ENCODE measurements around the gene CENATAC. TPM values are rescaled to one million over a fixed set of nuclear protein-coding genes. Genes with fewer than 3 reads are reported as not detected.

The CENATAC gene
- total and polyA plus RNA-seq, 9 of the 15 experiments (the other 6 are each of a cell fraction or from before 2014, with no cell fraction given) = 2.4 to 25.5 (median 13.7) TPM

GRCh38 chr11:119018074-119018938, 20.4 kb downstream of the CENATAC start, which contains the start of the genes RPS25 and TRAPPC4 (continued):
- no peak for TF ChIP-seq U2AF2 (optimal IDR thresholded peaks at IDR 0.05; ENCODE audit: low read depth, low read length)
- TF ChIP-seq SFPQ (IDR thresholded peaks at IDR 0.05; ENCODE audit: low read depth, low read length) = no peak
- TF ChIP-seq YY1 (IDR thresholded peaks at IDR 0.05; ENCODE audit: borderline replicate concordance in 1 of 3, control insufficient read depth in 1 of 3, extremely low read depth in 1 of 3, insufficient read depth in 3 of 3, insufficient read length in 1 of 3, insufficient replicate concordance in 2 of 3, low read depth in 1 of 3, low read length in 2 of 3) = peak; percentile 33 to 92 (median 87)
- TF ChIP-seq ZNF134 (CRISPR knock-in tag; conservative IDR thresholded peaks at IDR 0.05) = no peak
- TF ChIP-seq CBX3 (IDR thresholded peaks at IDR 0.05; ENCODE audit: borderline replicate concordance in 1 of 2, low read length in 2 of 2) = no peak
- no peak for TF ChIP-seq BRCA1 (IDR thresholded peaks at IDR 0.05)
- TF ChIP-seq BRCA1 (CRISPR knock-in tag; IDR thresholded peaks at IDR 0.05) = no peak
- no peak for TF ChIP-seq ARID3A (IDR thresholded peaks at IDR 0.05; ENCODE audit: borderline replicate concordance, low read depth, low read length)
- peak; percentile 48; the same call in 1 of the 2 replicates for TF ChIP-seq ZBTB33 (CRISPR knock-in tag; IDR thresholded peaks at IDR 0.05)
- TF ChIP-seq NEUROD1 (IDR thresholded peaks at IDR 0.05; ENCODE audit: borderline replicate concordance, low read depth, low read length, partially characterized antibody) = peak; percentile 77
- TF ChIP-seq PURB (CRISPR knock-in tag; IDR thresholded peaks at IDR 0.05; ENCODE audit: low read depth) = no peak
- no peak for TF ChIP-seq RBM39 (optimal IDR thresholded peaks at IDR 0.05; ENCODE audit: low read depth, low read length)
- TF ChIP-seq ARID2 (IDR thresholded peaks at IDR 0.05) = no peak
- no peak for TF ChIP-seq LEF1 (IDR thresholded peaks at IDR 0.05)
- peak; percentile 24 for TF ChIP-seq CTCFL (IDR thresholded peaks at IDR 0.05; ENCODE audit: borderline replicate concordance, insufficient read depth, low read depth, low read length, poor library complexity, severe bottlenecking)
- TF ChIP-seq ZBTB9 (CRISPR knock-in tag; IDR thresholded peaks at IDR 0.05) = no peak
